ENCODE data around the gene MMP28.
"Not testable (repeated sequence)": the region's sequence is repeated elsewhere in the genome, so short reads cannot be mapped to it uniquely, and the experiment has no call there.

Gene MMP28

GRCh38 chr17:35765086-35765710 is 30.2 kb downstream of the MMP28 start:
- no peak for DNase-seq

- DNase-seq = peak; percentile 96
These were observed 31.1 kb downstream of the MMP28 start for GRCh38 chr17:35764123-35764991.

DNA sequence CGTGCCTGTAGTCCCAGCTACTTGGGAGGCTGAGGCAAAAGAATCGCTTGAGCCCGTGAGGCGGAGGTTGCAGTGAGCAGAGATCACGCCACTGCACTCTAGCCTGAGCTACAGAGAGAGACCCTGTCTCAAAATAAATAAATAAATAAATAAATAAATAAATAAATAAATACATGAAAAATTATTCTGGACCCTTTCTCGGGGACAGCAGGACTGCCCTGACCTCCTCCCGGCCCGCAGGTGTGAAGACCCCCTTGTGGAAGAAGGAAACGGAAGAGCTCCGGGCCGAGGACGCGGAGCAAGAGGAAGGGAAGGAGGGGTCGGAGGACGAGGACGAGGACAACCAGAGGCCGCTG is 31.7 kb downstream of the MMP28 start:
- DNase-seq = no peak

DNA sequence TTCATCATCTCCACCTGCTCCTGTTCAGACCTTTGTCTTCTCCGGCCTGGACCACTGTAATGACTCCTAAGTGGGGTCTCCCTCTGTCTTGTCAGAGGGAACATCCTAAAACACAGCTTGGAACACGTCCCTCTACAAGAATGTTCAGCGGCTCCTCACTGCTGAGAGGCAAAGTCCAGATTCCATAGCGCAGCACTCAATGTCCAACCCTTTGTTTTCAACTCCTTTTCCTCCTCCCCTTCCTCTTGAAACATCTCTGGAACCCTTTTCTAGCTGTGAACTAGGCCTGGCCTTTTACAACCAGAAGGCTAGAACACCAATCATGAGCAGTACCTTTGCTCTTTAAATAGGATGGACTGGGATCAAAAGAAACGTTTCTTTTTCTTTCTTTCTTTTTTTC is 33.8 kb downstream of the MMP28 start:
- DNase-seq = no peak

DNA sequence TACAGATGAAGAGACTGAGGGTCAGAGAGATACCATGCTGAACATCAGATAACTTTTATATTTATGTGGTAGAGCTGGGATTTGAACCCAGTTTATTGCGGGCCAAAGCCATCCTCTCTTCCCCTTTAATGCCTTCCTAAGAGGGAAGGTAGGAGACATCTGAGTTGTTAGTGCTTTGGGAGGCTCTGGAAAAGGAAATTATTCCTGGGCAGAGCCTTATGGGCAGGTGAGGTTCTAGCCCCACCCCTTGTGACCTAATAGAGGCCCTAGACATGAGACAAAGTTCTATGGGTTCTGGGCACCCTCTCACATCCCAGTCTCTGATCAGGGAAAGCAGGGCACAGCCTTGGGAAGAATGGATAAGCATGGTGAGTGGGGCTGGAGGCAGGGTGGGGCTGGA is 34.9 kb downstream of the MMP28 start, which contains the start of gene C17orf50:
TSS of gene C17orf50 (plus strand) at position 301 of the 400 bp plus-strand sequence. CDS start at position 356, 55 bp downstream.
- DNase-seq = no peak

DNA sequence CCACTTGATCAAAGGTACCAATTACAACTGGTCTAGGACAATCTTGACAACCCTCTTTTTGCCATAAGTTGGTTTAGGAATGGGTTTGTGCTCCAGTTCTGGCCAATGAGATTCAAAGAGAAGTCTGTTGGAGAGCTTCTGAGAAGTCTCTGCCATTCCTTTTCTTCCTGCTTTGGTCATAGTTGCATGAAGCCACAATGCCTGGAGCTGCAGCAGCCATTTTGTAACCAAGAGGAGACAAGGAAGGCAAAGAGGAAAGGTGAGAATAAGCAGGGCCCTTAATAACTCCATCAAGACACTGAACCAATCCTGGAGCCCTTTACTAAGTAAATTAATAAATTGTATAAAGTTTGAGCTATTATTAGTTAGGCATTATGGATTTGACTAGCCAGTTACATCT is 38.2 kb downstream of the MMP28 start:
- DNase-seq = no peak

GRCh38 chr17:35752945-35753764 is 42.3 kb downstream of the MMP28 start, which contains the start of gene GAS2L2:
GAS2L2 (minus strand) TSS chr17:35753239; CDS start chr17:35752850, 389 bp downstream.
- no peak for DNase-seq

- peak; percentile 47 for DNase-seq
These were observed 43.0 kb downstream of the MMP28 start for GRCh38 chr17:35752471-35752870.

GRCh38 chr17:35751541-35751940 is 43.9 kb downstream of the MMP28 start:
- DNase-seq = not testable (repeated sequence)

DNA sequence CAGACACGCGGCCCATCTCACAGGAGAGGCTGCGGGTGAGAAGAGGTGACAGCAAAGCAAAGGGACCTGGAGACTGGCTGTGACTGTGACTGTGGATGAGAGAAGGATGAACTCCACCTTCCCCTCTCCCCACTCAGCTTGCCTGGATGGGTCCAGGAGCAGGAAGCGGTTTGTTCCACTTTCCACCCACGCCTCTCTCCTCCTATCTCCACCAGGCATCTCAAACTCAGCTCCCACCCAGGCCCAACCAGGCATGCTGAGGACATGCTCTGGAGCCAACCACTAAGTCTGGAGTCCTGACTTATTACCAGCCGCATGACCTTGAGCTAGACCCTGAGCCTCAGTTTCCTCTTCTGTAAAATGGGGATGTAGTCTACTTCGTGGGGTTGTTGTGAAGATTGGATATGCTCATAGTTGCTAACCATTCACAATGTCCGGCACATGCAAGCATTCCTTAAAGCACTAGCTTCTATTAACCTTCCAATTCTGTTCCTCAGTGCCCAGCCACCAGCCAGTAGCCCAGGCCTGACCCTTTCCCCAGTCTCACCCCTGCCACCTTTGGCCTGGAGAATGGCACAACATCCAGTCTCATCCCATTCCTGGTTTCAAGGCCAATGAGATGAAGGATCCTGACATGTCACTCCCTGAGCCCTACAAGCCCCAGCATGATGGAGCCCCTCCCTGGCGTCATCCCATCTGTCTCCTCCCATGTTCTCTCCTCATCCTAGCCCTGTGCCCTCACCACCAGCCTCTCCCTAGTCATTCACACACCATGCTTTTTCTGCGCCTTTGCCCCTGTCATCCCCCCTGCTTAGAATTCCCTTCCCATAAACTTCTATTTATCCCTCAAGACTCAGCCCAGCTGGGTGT is 44.7 kb downstream of the MMP28 start:
- no peak for DNase-seq

DNA sequence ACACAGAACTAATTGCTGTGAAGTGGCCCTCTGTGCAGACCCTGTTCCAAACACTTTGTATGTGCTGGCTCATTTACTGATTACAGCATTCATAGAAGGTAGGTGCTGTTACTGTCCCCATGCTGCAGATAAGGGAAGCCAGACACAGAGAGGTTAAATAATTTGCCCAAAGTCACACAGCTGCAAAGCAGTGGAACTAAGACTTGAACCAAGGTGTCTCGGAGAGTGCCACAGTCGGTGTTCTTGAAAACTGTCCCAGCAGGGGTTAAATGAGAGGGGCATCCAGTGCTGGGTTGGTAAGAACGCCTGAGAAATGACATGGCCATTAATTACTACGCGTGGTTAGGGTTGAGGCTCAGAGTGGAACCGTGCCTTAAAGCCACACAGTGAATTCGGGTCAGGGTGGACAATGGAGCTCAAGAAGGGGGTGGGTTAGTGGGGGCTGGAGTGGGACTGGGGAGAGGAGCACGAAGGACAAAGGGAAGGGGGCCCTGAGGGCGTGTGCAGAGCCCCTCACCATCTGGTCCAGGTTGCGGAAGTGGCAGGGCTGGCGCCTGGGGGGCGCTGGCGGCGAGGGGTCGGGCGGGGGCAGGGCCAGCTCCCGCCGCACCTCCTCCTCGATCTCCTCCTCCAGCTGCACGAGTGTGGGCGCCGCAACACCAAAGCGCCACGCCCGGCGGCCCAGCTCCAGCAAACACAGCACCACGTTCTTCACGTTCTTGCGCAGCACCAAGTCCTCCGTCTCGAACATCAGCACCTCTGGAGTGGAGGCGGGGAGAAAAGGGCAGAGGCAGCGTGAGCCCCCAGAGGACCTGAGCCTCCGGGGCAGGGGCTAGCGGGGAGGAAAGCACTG is 45.7 kb downstream of the MMP28 start:
- no peak for DNase-seq

- no peak for DNase-seq
These were observed 46.5 kb downstream of the MMP28 start for GRCh38 chr17:35748979-35749378.

DNA sequence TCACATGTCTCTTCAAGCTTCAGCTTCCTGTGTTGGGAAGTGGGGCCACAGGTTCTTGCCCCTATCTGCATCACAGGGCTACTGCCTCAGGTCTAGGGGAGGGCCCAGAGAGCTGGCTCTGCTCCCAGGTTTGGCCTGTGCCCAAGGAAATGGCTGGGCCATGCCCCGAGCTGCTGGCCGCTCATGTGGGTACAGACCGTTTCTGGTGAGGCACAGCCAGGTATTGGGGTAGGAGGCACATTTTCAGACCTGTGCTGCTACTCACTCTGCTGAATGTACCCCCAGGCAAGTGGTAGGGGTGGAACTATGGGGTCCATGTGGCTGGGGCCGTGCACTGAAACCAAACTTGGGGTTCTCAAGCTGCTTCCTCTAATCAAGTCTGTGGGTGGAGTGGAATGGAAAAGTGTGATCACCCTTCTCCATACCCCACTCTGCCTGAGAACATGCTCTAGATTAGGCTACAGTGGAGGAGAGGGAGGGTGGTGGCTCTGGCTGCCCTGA is 47.0 kb downstream of the MMP28 start:
- no peak for DNase-seq

DNA sequence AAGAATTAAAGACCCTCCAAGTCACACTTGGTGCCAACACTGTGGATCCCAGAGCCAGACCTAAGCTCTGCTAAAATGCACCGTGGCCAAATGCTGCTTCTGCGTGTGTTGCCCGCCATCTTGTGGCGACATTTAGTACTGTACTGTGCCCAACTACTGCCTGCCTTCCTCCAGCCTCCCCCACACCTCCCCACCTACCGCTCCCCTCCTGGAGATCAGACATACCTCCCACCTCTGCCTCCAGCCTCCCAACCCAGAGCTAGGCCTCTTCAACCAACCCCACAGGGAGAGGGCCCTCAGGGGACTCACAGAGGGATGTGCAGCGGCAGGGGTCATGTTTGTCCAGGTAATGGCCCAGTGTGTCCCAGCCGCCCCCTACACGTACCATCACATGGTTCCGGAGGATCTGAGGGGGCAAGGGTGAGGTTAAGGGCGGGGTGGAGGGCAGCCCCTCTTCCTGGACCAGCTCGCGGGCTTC is 47.9 kb downstream of the MMP28 start:
- peak; percentile 76 for DNase-seq

DNA sequence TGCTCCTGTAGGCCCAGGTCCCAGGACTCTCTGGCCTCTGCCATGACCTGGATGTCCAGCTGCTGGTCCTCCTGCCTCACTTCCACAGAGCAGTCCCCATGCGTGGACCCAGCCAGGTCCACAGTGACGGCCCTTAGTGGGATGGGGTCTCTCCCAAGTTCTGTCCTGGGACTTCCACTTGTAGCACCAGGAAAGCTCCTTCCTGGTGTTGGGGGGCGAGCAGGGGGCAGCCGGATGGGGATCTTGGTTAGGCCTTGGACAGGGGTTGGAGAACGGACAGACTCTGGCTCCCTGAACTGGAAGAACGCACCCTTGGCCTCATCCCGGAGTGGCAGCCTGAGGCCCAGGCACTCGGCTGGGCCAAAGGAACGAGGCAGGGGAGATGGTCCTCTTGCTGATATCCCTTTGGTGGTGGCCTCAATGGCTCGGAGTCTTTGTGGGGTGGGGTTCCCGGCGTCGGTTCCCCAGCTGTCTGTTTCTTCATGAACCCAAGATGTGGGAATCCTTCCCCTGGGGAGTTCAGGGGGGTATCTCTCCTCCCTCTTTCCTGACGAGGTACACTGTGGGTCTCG is 49.6 kb downstream of the MMP28 start:
- DNase-seq = no peak

- no peak for DNase-seq
These were observed 50.2 kb downstream of the MMP28 start for GRCh38 chr17:35745246-35745645.

DNA sequence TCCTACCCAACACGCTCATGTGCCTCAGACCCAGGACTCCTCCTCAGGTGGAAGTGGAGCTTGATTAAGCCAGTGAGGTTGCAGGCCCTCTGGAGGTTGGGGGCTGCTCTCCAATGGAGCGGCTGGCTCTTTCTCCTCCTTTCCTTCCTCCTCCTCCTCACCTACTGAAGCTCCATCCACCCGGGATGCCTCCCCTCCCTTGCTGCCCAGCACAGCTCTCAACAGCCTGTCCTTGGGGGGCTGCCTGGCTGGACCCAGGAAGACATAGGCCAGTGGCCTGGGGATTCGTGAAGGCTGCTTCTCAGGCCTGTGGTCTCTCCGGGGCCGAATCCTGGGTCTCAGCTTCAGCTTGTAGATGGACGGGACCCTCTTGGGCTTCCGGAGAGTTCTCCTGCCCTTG is 50.6 kb downstream of the MMP28 start:
- DNase-seq = no peak

DNA sequence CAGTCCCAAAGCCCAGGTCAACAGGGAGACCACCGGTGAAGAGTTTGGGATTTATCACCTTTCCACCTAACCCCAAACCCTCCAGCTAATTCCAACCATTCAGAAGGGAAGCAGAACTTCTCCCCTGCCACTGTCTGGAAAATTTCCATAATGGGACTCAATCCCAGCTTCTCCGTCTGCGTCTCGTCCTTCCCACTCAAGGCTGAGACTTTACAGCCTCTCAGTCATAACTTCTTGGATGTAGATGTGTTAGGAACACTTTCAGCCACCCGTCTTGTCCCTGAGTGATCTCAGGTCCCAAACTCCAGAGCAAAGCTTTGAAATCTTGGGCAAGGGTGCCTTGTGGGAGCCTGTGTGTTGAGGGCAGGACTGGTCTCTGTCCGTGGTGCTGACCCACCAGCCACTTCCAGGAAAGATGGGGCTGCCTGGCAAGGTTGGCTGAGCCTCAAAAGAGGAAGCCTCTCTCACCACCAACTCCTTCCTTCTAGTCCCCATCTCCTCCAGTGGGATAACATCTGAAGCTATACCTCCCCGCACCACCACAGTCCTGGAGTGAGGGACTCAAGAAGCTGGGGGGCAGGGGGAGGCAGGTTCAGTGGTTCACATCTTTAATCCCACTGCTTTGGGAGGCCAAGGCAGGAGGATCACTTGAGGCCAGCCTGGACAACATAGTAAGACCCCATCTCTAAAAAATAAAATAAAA is 51.7 kb downstream of the MMP28 start:
- no peak for DNase-seq

DNA sequence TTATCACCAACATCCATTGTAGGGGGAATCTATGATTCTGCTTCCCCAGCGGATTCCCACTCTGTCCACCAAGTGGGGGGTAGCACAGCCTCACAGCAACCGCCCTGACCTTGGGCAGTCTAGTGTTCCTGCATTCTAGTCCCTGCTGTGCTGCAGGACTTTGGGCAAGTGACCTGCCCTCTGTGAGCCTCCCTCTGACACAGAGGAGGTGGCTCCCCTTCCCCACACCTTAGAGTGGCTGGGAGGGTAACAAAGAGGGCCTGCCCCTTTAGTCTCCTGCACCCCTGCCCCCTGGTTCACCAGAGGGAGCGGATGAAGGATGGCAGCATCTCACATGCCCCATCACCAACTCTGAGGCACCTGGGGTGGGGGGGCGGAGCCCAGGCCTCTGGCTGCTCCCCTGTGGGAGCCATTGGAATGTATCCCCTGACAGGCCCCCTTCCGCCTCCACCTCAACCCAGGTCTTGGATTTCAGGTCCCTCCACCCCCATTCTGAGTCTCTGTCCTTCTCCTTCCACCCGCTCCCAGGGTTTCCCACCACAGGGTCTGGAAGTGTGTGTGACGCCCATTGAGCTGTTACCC is 52.5 kb downstream of the MMP28 start:
- DNase-seq = no peak

DNA sequence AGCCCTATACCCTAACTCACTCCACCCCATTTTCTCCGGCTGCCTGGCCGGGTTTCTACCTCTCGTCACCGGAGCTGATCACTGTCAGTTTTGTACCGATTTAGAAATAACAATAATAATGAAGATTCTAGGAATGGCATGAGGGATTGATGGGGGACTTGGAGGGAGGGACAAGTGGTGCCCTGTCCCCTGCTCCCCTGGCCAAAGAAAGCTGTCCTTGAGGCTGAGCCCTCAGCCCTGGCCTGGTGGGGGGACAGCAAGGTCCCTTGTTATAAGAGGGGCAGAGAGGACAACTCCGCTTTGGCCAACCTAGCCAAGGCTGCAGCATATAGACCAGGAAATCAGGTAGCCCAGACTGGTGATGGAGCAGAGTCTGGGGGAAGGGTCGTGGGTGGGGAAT is 52.9 kb downstream of the MMP28 start:
- no peak for DNase-seq

Measured in NCI-H774 (cell line).